GM13976 (cell line): ENCODE measurements around the gene MYMX.

Experiments
- DNase-seq: peaks from one replicate; pipeline ENCODE4 v3.0.0; 2012; ENCODE audit warnings: low spot score
- in situ Hi-C: fragments of 300-500 bp; cut with MboI; formaldehyde crosslinking; loops from one replicate; pipeline ENCODE4 v1.12.0; 2022; ENCODE audit warnings: low sequenced_read_pairs, mixed read lengths, inconsistent platforms; ENCODE audit not compliant: unreplicated experiment
- TF ChIP-seq, protein P1 (sequence below): IDR thresholded peaks from 2 replicates; pipeline ENCODE4 v1.5.1; 2012; ENCODE audit warnings: borderline replicate concordance, mild to moderate bottlenecking; ENCODE audit not compliant: insufficient read depth; ENCODE audit errors: extremely low read depth, missing control alignments, control extremely low read depth

Gene MYMX

DNA sequence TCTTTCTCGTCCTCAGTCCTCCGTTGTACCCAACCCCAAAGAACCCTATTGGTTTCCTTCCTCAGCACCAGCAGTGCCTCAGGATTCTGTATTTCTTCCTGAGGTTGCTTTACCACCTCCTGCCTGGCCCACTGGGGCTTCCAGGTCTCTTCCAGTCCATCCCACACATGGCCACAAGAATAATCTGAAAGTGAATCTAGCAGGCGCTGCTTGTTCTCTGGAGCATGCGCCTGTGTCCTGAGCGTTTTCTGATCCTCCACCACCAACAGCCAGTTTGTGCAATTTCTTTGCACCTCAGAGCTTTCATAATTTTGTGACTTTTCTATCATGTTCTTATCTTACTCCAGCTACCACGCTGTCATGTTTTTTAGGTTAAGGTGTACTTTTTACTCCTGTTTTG, 18.5 kb downstream of the MYMX start:
- TF ChIP-seq, protein P1, sequence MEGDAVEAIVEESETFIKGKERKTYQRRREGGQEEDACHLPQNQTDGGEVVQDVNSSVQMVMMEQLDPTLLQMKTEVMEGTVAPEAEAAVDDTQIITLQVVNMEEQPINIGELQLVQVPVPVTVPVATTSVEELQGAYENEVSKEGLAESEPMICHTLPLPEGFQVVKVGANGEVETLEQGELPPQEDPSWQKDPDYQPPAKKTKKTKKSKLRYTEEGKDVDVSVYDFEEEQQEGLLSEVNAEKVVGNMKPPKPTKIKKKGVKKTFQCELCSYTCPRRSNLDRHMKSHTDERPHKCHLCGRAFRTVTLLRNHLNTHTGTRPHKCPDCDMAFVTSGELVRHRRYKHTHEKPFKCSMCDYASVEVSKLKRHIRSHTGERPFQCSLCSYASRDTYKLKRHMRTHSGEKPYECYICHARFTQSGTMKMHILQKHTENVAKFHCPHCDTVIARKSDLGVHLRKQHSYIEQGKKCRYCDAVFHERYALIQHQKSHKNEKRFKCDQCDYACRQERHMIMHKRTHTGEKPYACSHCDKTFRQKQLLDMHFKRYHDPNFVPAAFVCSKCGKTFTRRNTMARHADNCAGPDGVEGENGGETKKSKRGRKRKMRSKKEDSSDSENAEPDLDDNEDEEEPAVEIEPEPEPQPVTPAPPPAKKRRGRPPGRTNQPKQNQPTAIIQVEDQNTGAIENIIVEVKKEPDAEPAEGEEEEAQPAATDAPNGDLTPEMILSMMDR, result no peak
- in situ Hi-C loops, result no loop called here

DNA sequence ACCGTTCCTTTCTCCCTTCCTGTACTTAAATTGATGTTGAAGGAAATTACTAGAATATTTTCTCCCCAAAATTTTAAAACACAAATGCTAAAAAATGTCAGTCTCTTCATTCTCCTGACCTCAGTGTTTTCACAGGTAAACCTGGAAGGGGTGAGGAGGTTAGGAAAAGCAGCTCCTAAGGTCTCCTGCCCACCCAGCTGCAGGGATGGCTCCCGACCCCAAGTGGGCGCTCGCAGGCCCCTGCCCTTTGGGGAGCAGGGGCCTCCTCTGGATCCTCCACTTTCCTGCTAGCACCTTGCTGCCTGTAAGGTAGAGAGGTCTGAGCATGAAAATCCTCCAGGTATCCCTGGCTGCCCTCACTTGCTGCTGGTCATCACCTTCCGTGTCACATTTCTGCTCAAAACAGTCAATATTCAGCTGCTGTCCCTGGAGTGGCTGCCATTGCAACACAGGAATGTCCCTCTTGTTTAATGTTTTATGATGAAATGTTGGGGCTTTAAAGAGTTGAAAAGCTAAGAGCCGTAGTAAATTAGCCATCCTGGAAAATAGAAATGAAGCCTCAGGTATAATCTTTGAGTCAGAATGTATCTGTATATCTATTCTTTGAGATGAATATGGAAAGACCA, 19.3 kb downstream of the MYMX start:
- DNase-seq, result no peak
- TF ChIP-seq, protein P1, result no peak
- in situ Hi-C loops, result no loop called here

More for the DNA sequence above, 18.5 kb downstream of the MYMX start:
- peak; percentile 2 for DNase-seq

DNA sequence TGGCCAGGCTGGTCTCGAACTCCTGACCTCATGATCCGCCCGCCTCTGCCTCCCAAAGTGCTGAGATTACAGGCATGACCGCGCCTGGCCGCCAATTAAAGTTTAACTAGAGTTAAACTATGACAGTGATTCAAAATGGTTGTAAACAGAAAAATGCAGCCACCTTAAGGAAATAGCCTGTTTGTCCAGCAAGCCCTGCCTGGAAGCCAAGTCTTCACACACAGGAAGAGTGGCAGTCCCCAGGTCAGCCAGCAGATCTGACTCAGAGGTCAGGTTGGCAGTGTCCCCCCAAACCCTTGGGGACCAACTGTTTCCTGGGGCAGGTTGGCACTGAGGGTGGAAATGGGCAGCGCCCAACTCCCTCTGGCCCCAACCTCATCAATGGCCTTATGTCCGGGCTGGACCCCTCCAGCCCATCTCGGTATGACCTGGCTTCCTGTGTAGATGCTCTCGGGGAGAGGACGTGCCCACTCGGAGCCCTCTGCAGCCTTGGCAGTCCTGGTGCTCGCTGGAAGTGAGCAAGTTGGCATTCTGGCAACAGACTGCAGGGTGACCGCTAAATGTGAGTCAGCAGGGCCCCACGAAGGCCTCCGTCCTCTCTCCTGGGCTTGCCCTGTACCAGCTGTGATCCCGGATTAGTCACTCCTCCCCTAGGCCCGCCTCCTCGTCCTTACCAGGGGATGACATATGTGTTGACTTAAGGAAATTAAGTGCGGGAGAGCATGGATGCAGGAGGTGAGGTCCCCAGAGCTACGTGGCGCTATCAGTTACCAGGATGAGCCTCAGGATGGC, 20.5 kb downstream of the MYMX start:
- TF ChIP-seq, protein P1, result no peak
- DNase-seq, result peak; percentile 74
- in situ Hi-C loops, result no loop called here

DNA sequence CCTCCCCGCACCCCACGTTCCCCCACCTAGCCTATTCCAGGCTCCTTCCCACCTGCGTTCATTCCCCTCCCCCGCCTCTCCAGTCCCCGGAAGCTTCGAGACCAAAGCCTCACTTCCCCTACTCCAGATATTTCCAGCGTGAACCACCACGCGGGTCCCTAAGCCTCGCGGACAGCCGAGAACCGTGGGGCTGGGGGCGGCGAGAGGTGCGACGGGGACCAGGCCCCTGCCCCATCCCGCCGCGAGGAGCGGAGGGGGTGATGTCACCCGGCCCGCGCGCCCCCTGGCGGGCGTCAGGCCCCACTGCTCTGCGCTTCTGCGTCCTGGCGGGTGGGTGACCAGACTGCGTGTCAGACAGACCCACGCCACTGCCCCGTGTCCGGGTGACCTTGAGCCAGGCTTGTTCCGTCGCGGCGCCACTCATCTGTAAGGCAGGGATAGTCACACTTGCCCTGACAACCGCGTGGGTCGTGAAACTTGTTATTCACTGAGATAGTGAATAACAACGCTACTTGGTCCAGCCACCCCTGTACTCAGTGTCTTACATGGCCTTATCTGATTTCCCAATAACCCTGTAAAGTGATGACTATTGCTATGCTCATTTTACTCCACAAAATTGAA, 21.2 kb downstream of the MYMX start:
- TF ChIP-seq, protein P1, result peak; percentile 98
- in situ Hi-C loops, result no loop called here
- peak; percentile 90 for DNase-seq

DNA sequence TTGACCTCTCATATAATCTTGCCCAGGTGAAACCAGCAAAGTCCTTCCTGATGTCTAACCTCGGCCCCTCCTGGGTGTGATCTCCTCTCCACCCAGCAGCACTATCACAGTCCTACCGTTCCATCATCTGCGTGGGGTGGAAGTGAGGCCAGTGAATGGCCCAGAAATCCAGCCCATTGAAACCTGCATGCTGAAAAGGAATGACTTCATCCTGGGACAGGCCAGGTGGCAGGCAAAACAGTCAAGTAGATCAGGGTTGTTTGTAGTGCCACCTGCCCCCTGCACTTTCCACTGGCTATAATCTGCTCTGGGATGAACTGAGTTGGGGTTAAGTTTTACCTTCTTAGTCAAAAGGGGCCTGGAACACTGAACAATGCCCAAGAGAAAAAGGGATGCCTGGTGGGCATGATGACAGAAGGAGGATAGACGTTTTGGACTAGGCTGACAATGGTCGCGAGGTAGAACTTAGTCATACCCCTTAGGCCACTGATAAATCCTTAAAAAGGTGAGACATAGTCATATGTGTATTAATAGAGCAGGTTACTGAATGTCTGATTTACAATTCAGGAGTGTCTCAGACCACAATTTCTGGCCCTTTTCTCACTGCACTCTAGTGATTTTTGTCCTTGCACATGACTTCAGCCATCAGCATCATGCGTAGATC, 22.1 kb downstream of the MYMX start:
- no peak for DNase-seq
- TF ChIP-seq, protein P1, result no peak
- in situ Hi-C loops, result no loop called here

DNA sequence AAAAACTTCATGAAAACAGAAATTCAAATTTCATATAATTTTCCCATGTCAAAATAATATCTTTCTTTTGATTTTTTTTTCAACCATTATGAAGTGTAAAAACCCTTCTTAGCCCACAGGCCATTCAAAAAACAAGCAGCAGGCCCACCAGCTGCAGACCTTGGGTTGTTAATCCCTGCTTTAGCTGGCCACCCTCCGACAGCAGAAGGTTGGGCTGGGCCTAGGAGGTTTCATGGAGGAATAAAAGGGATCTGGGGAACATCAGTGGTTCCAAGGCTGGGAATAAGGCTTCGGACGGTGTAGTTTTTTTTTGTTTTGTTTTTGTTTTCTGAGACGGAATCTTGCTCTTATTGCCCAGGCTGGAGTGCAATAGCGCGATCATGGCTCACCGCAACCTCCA, 26.6 kb downstream of the MYMX start:
- TF ChIP-seq, protein P1, result no peak
- DNase-seq, result no peak
- in situ Hi-C loops, result no loop called here
